Measurements from ENCODE around the gene MAP3K20. TPM values are rescaled to one million over a fixed set of nuclear protein-coding genes. Genes with fewer than 3 reads are reported as not detected.
A peak's percentile ranks its signal among the peaks of the same experiment; 100 is the strongest.

The MAP3K20 gene
- total and polyA plus RNA-seq, 2 donors (not counting 1 experiment from before 2014, with no cell fraction given), result 105 to 138 TPM

- H3K9me3 ChIP-seq (ENCODE audit: control insufficient read depth, insufficient read depth, low read depth, low read length), result no peaks in the 10 kb centered on the region
- H3K36me3 ChIP-seq (ENCODE audit: control insufficient read depth, insufficient read depth, low read length), result peaks cover 1% of the 10 kb centered on the region
- peak; percentile 70 to 85 for DNase-seq (ENCODE audit: low read depth in 2 of 2)
- no peaks in the 10 kb centered on the region for H3K79me2 ChIP-seq (ENCODE audit: control insufficient read depth, insufficient read depth, low read length)
- peaks cover 18% of the 10 kb centered on the region for H3K4me1 ChIP-seq (ENCODE audit: control insufficient read depth, extremely low read depth, insufficient read depth, low read length)
- H2AFZ ChIP-seq (ENCODE audit: low read length), result no peak overlapping the region
- H4K20me1 ChIP-seq (ENCODE audit: control insufficient read depth, extremely low read depth, insufficient read depth, low read length), result no peaks in the 10 kb centered on the region
- no peak for TF ChIP-seq EZH2 (IDR thresholded peaks at IDR 0.05; ENCODE audit: low read length, missing control alignments)
- H3K4me2 ChIP-seq (ENCODE audit: extremely low read depth, insufficient read depth, low read length), result peak overlapping the region; percentile 29
- H3K27ac ChIP-seq (ENCODE audit: insufficient read depth, low read length), result no peak overlapping the region
- no peak overlapping the region for H3K9ac ChIP-seq (ENCODE audit: insufficient read depth, low read length)
- no peak overlapping the region for H3K4me3 ChIP-seq (replicated peaks in 1 of 4; ENCODE audit: control extremely low read depth in 1 of 4, insufficient read depth in 1 of 4, low read depth in 3 of 4, low read length in 4 of 4)
- no peaks in the 10 kb centered on the region for H3K27me3 ChIP-seq (ENCODE audit: control insufficient read depth, insufficient read depth, low read length)
Measured at GRCh38 chr2:173187941-173188788, 112.5 kb downstream of the MAP3K20 start.

GRCh38 chr2:173191601-173192000 is 116.0 kb downstream of the MAP3K20 start:
- TF ChIP-seq CTCF (conservative IDR thresholded peaks at IDR 0.05 in 1 of 2, IDR thresholded peaks at IDR 0.05 in 1 of 2; ENCODE audit: low read depth in 1 of 2, low read length in 2 of 2) (no peak), EZH2 (IDR thresholded peaks at IDR 0.05; ENCODE audit: low read length, missing control alignments) (no peak)
- H3K4me2 ChIP-seq (ENCODE audit: extremely low read depth, insufficient read depth, low read length), result no peak overlapping the region
- no peaks in the 10 kb centered on the region for H3K9me3 ChIP-seq (ENCODE audit: control insufficient read depth, insufficient read depth, low read depth, low read length)
- peaks cover 10% of the 10 kb centered on the region for H3K4me1 ChIP-seq (ENCODE audit: control insufficient read depth, extremely low read depth, insufficient read depth, low read length)
- H3K9ac ChIP-seq (ENCODE audit: insufficient read depth, low read length), result no peak overlapping the region
- H3K4me3 ChIP-seq (replicated peaks in 1 of 4; ENCODE audit: control extremely low read depth in 1 of 4, insufficient read depth in 1 of 4, low read depth in 3 of 4, low read length in 4 of 4), result no peak overlapping the region
- no peaks in the 10 kb centered on the region for H3K79me2 ChIP-seq (ENCODE audit: control insufficient read depth, insufficient read depth, low read length)
- H4K20me1 ChIP-seq (ENCODE audit: control insufficient read depth, extremely low read depth, insufficient read depth, low read length), result no peaks in the 10 kb centered on the region
- H3K27me3 ChIP-seq (ENCODE audit: control insufficient read depth, insufficient read depth, low read length), result no peaks in the 10 kb centered on the region
- no peak overlapping the region for H3K27ac ChIP-seq (ENCODE audit: insufficient read depth, low read length)
- peak in 1 of 2 donors; percentile 90 for DNase-seq (ENCODE audit: low read depth in 2 of 2)
- no peak overlapping the region for H2AFZ ChIP-seq (ENCODE audit: low read length)
- H3K36me3 ChIP-seq (ENCODE audit: control insufficient read depth, insufficient read depth, low read length), result peaks cover 1% of the 10 kb centered on the region

GRCh38 chr2:173192071-173192470 is 116.4 kb downstream of the MAP3K20 start:
- Histone ChIP-seq H3K4me3 (replicated peaks in 1 of 4; ENCODE audit: control extremely low read depth in 1 of 4, insufficient read depth in 1 of 4, low read depth in 3 of 4, low read length in 4 of 4) (no peak overlapping the region), H3K79me2 (ENCODE audit: control insufficient read depth, insufficient read depth, low read length) (no peaks in the 10 kb centered on the region), H3K27ac (ENCODE audit: insufficient read depth, low read length) (no peak overlapping the region), H3K4me2 (ENCODE audit: extremely low read depth, insufficient read depth, low read length) (no peak overlapping the region), H2AFZ (ENCODE audit: low read length) (no peak overlapping the region), H3K9ac (ENCODE audit: insufficient read depth, low read length) (no peak overlapping the region), H3K36me3 (ENCODE audit: control insufficient read depth, insufficient read depth, low read length) (peaks cover 1% of the 10 kb centered on the region), H3K4me1 (ENCODE audit: control insufficient read depth, extremely low read depth, insufficient read depth, low read length) (peaks cover 10% of the 10 kb centered on the region), H3K27me3 (ENCODE audit: control insufficient read depth, insufficient read depth, low read length) (no peaks in the 10 kb centered on the region), H3K9me3 (ENCODE audit: control insufficient read depth, insufficient read depth, low read depth, low read length) (no peaks in the 10 kb centered on the region), H4K20me1 (ENCODE audit: control insufficient read depth, extremely low read depth, insufficient read depth, low read length) (no peaks in the 10 kb centered on the region)
- no peak for TF ChIP-seq CTCF (conservative IDR thresholded peaks at IDR 0.05 in 1 of 2, IDR thresholded peaks at IDR 0.05 in 1 of 2; ENCODE audit: low read depth in 1 of 2, low read length in 2 of 2)
- TF ChIP-seq EZH2 (IDR thresholded peaks at IDR 0.05; ENCODE audit: low read length, missing control alignments), result no peak
- DNase-seq (ENCODE audit: low read depth in 2 of 2), result no peak
